Measurements from ENCODE around the gene ATG12.
"Not testable (repeated sequence)": the region's sequence is repeated elsewhere in the genome, so short reads cannot be mapped to it uniquely, and the experiment has no call there.

The ATG12 gene

DNA sequence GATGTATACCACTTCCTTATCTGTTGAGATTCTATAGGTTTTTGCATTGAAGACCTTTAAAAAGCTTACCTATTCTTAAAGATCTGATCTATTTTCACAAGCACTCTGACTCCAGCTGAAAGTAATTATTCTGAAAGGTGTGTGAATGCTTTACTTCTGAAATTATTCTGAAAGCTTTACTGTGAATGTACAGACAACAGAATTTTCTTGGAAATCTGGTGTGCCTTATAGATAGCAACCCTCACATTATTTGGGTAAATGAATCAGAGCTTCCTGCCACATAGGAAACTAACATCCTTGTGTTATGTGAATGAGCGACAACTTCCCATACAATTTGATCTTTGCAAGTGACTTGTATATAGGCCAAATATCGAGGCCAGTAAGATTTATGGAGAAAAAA lies 31.4 kb downstream of the ATG12 start:
- no peak for DNase-seq (ENCODE audit: low read depth in 3 of 3, low spot score in 1 of 3)

DNA sequence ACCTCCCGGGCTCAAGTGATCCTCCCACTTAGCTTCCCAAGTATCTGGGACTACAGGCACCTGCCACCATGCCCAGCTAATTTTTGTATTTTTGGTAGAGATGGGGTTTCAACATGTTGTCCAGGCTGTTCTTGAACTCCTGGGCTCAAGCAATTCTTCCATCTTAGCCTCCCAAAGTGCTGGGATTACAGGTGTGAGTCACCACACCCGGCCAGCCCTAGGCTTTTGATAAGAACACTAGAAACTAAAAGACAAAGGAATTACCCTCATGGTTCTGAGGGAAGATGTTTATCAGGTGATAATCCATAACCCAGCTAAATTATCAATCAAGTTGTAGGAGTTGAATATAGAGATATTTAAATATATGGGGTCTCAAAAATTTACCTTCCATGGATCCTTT lies 33.3 kb downstream of the ATG12 start:
- DNase-seq (ENCODE audit: low read depth in 3 of 3, low spot score in 1 of 3) = not testable (repeated sequence)

DNA sequence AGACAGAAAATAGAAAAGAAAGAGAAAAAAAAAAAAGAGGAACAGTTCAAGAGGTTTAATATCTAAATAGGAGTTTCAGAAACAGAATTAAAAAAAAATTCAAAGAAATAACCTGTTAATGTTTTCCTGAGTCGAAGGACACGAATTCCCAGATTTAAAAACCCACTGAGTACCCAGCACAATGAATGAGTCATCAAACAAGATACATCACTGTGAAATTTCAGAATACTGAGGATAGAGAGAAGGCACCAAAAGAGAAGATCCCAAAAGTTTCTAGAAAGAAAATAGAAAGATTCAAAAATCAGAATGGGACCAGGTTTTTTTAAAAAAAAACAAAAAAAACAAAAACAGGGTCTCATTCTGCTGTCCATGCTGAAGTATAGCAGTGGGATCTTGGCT lies 33.7 kb downstream of the ATG12 start:
- no peak for DNase-seq (ENCODE audit: low read depth in 3 of 3, low spot score in 1 of 3)

DNA sequence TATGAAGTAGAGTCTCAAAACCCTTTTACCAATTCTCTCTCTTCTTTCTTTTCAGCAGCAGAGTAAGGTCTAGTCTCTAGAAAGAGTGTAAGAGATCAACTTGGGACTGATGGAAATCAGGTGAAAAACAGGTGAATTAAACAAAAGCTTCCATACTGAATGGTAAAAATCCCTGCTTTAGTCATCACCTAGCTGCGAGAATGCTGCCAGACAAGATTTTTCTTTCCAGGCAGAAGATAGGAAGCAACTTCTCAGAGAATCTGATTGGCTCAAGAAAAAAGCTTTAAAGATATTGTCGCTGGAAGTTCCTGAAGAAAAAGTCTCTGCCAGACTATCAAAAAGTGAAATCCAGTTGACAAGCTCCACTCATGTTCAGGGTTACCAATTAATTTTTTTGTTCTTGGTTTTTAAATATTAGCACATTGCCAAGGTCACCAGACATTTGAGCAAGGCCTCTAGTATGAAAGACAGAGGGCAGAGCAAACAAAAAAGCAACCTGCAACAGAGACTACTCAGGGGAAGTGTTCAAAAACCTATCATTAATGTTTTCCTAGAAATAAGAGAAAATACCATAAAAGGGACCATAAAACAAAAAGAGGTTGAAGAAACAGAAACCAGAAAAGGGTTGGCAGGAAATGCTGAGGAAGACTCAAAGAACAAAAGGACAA lies 34.2 kb downstream of the ATG12 start:
- DNase-seq (ENCODE audit: low read depth in 3 of 3, low spot score in 1 of 3) = no peak

DNA sequence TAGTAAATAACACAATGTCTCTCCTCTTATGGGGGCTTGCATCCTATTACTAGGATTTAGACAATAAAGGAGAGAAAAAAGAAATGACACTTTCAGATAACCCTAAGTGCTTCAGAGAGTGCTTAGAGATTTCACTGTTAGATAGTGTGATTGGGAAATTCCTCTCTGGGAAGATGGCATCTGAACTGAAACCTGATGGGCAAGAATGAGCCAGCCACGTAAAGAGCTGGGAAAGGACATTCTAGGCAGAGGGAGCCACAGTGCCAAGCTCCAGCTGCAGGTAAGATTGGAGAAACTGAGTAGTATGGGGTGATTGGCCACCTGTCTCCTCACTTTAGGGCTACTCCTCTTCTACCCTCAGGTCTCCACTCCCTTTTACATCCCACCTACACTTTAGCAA lies 39.4 kb downstream of the ATG12 start:
- no peak for DNase-seq (ENCODE audit: low read depth in 3 of 3, low spot score in 1 of 3)

DNA sequence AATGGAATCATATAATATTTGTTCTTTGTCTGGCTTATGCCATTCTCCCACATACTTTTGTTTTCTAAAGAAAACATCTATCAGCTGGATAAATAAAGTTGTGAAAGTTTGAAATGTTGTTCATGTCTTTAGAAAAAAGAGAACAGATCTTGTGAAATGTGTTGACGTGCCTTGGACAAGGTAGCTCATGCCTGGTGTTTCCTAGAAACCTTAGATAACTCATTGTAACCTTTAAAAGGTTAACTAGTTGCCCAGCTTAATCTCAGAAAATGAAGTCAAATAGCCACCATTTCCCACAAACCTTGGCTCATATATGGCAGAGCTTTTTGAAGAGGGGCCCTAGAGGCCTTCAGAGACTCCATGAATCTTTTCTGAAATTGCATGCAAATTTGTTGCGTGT lies 40.2 kb downstream of the ATG12 start:
- no peak for DNase-seq (ENCODE audit: low read depth in 3 of 3, low spot score in 1 of 3)

DNA sequence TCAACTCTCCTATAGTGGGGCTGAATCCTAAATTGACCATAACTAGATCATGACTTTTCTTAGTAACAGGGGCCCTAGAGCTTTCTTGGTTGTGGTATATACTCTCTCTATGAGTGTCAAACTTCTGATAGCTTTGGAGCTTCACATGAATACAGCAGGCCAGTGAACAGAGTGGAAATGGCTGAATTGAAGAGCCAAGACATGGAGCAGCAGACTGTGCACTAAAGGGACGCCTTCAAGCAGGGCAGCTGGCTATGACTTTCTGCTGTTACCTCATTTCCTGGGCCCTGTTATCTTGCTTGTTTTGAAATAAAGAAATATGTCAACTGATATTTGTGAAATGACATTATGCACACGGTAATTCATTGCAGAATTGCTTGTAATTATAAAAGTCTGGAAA lies 41.3 kb downstream of the ATG12 start:
- DNase-seq (ENCODE audit: low read depth in 3 of 3, low spot score in 1 of 3) = no peak

DNA sequence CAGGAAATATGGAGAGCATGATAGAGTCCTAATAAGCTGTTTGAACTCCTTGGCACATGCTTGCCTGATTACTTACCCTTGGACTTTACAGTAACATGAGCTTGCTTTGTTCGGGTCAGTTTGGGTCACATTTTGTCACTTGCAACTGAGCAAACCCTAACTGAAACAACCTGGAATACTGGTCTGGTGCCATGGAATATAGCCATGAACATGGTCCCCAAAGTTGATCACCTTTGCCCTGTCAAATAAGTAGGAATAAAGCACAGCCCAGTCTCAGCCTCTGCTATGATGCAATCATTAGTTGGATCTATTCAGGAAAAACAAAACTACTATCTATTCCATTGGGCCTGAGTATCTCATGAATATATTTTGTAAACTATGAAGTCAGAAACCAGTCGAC lies 43.1 kb downstream of the ATG12 start:
- no peak for DNase-seq (ENCODE audit: low read depth in 3 of 3, low spot score in 1 of 3)

DNA sequence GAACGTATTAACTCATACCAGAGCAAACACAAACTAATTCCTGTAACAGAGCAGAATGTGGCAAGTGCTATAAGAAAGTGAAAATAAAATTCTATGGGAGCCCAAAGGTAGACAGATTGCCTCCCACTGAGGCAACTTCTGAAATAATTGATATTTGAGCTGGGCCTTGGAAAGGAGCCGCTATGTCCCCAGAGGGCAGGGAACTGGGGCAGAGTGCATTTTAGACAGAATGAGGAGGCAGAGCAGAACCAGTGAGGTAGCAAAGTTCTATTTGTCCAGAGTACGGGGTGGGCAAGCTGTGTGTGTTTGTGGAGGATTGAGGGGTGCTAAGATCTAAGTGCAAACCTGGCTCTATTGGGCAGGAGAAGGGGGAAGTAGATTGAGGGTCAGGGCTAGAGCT lies 44.7 kb downstream of the ATG12 start:
- DNase-seq (ENCODE audit: low read depth in 3 of 3, low spot score in 1 of 3) = no peak

DNA sequence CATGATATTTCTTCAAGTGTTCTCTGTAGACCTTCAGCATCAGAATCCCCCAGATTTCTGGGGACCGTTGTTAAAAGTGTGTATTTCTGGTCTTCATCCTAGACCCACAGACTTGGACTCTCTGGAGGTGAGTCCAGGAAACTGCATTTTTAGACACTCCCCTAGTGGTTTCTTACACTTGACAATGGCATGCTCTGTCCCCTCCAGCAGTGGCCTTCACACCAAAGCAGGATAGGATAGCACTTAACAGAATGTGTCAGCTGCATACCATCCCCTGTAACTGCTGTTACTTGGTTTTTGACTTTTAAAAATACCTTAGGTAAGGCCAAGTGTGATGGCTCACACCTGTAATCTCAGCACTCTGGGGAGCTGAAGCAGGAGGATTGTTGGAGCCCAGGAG lies 45.7 kb downstream of the ATG12 start:
- no peak for DNase-seq (ENCODE audit: low read depth in 3 of 3, low spot score in 1 of 3)

DNA sequence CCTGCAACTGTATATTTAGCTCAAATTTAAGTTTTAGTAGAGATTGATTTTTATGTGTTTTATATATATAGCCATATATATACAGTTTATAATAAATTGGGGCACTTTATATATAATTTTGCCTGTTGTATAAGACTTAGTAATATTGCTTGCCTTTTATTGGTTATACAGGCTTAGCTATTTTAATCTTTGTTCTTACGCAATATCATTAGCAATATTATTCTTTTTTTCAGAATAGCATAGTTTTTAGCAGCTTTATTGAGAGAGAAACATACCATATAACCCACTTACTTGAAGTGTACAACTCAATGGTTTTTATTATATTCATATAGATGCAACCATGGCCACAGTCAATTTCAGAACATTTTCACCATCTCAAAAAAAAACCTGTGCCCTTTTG lies 52.9 kb downstream of the ATG12 start:
- DNase-seq (ENCODE audit: low read depth in 3 of 3, low spot score in 1 of 3) = no peak

DNA sequence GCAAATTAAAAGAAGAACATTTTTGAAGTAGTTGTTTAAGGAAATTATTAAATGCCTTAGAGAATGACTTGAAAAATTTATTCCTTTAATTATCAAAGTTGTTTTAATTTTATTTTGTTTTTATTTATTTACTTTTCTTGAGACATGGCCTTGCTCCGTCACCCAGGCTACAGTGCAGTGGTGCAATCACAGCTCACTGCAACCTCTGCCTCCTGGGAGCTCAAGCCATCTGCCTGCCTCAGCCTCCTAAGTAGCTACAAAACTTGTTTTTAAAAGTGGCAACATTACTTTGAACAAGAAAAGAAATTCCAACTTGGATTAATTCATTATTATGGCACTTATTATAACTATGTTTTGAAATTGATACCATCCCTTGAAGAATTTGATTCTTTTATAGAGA lies 53.9 kb downstream of the ATG12 start:
- no peak for DNase-seq (ENCODE audit: low read depth in 3 of 3, low spot score in 1 of 3)

DNA sequence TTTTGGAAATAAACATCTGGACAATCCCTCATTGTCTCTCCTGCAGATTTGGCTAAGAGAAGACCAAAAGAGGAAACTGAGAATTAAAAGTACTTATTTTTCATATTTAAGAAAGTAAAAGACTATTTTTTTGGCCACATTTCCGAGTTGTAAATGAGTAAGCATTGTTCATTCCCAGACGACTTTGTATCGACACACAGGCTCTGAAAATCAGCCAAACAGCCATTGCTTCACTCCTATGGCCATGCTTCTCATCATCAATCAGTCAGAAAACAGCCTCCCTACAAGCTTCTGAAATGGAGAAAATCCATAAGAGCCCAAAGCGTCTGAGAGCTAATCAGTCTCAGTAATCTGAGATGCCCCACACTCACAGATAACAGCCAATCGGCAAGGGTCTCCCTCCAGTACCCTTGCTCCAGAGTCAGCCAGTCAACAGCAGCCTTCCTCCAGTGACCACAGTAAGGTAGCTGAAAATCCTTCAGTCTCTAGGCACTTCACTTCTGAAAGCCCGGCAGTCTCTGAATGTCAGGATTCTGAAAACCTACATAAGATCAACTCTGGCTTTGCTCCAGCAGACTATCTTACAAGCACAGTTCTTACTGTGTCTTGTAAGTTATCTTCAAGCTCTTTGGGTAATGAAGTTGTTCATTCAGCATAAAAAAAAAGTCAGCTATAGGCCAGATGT lies 55.8 kb downstream of the ATG12 start:
- DNase-seq (ENCODE audit: low read depth in 3 of 3, low spot score in 1 of 3) = no peak

DNA sequence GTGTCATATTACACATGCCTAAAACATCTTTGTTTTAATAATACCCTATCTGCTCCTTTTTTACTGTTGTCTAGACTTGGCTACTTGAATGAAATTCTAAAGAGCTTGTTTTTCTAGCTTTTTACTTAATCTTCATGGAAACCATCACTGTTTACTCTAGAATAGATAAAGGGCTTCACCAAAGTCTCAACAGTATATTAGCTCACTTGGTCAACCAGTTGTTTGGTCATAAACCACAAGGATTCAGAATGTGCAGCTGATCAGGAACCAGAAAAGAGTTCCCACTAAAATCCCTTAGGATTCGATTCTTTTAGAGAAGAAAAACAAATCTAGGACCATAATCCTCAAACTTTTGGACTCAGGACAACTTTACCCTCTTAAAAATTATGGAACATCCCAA lies 62.9 kb downstream of the ATG12 start:
- no peak for DNase-seq (ENCODE audit: low read depth in 3 of 3, low spot score in 1 of 3)

All from stimulated activated CD4-positive, alpha-beta T cell treated with anti-CD3 and anti-CD28 coated beads, TNF-alpha, amount 100 ng/mL, for 1 hour (primary cell).